ENCODE results near the gene RGS6. TPM values are rescaled to one million over a fixed set of nuclear protein-coding genes. Genes with fewer than 3 reads are reported as not detected.

Gene RGS6
- total RNA-seq, 2 experiments from 2014 or later: 0.39 to 0.57 TPM

DNA sequence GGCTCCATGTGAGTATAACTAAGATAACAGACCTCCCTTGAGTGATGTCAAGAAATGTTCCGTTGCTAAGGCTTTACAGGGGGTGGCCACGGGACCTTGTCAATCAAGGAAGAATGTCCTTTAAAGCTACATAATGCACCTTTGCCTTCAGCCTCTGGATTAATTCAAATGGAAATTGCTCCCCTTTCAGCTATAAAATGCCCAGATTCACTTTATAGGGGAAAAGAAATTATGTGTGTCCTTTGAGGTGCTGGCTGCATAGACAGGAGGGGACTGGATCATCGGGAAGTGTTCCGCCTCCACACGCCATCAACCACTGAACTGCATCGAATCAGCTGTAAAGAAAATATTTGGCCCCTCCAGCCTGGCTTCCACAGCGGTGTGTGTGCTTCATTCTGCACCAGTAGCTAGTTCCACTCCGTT, 546.3 kb downstream of the RGS6 start:
- Mint-ChIP-seq H3K4me3 (no peak overlapping the region), H3K27ac (no peak overlapping the region), H3K36me3 (ENCODE audit: low read depth) (no peaks in the 10 kb centered on the region), H3K4me1 (peaks cover 41% of the 10 kb centered on the region), H3K27me3 (peaks cover 14% of the 10 kb centered on the region), H3K9me3 (ENCODE audit: low read depth) (peaks cover 2% of the 10 kb centered on the region)
- DNase-seq (no peak), ATAC-seq (no peak)
- intact Hi-C loops (cut with DNase I, micrococcal nuclease): no loop called here
- ChIA-PET POLR2A (no interaction called here), CTCF (interaction anchor here (1.3 to 2.1 kb wide), 2 partner anchors 36 to 40 kb away, joined by 4 to 12 read pairs; no protein-coding TSS in a partner anchor)

DNA sequence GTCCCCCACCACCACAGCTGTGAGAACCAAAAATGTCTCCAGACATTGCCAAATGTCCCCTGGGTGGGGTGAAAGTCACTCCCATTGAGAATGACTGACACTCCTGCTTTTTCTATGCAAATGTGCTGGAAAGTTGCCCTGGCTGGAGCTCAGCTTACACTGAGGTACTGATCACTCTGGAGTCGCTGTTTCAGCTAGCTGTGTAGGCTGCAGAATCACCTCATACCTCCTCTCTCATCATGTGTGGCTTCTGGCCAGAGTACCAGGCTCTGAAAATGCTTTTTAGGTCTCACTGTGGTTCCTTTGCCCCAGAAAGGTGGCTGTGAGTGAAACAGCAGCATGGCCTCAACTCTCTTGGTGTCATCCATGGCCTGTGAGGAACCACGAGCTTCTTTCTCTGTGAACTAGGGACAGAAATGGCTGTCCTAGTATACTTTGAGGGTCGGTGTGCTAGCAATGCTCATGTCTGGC, 547.3 kb downstream of the RGS6 start:
- Mint-ChIP-seq H3K4me1 (peaks cover 41% of the 10 kb centered on the region), H3K9me3 (ENCODE audit: low read depth) (peaks cover 2% of the 10 kb centered on the region), H3K27me3 (peaks cover 14% of the 10 kb centered on the region), H3K36me3 (ENCODE audit: low read depth) (no peaks in the 10 kb centered on the region), H3K4me3 (no peak overlapping the region), H3K27ac (no peak overlapping the region)
- DNase-seq: no peak
- ATAC-seq: no peak
- POLR2A ChIA-PET: no interaction called here
- intact Hi-C loops (cut with DNase I, micrococcal nuclease): no loop called here
- CTCF ChIA-PET: interaction anchor here (0.6 to 1.1 kb wide), 3 partner anchors 11 to 1741 kb away, joined by 3 to 4 read pairs (median 3); no protein-coding TSS in a partner anchor

DNA sequence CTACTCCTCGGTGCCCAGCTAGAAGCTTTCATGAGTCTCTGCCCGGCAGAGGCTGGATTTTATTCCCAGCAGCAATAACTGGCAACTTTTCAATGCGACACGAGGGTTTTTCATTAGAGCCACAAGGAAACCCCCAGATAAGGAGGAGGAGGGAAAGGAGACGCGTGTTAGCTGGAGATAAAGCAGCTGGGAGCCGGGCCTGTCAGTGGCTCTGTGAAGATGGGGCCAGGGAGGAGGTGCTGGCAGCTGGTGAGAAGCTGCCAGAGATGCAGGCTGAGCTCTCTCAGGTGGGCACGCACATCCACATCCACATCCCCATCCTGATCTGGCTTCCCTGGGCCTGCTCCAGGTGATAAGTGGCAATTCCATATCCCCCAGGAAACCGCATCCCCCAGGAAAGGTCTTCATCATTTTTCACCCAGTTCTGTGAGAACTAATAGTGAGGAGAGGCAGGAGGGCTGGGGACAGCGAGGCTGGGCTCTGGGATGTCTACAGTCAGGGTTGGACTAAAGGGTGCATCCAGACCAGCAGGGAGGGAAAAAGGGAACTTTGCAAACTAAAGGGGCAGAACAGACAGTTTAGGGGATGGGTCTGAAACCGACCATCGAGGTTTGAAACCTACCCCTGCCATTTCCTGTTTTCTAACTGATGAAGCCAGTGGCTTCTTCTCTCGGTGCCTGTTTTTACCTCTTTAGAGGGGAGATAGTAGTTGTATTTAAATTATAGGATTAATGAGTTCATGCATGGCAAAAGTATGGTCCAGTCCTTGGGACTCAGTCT, 548.4 kb downstream of the RGS6 start:
- ChIA-PET POLR2A (no interaction called here), CTCF (interaction anchor here (1.1 kb wide), 1 partner anchor 12 kb away, joined by 3 read pairs; no protein-coding TSS in a partner anchor)
- Mint-ChIP-seq H3K9me3 (ENCODE audit: low read depth) (peaks cover 2% of the 10 kb centered on the region), H3K4me3 (no peak overlapping the region), H3K4me1 (peaks cover 40% of the 10 kb centered on the region), H3K36me3 (ENCODE audit: low read depth) (no peaks in the 10 kb centered on the region), H3K27me3 (peaks cover 16% of the 10 kb centered on the region), H3K27ac (no peak overlapping the region)
- no peak for DNase-seq
- intact Hi-C loops (cut with DNase I, micrococcal nuclease): no loop called here
- no peak for ATAC-seq

DNA sequence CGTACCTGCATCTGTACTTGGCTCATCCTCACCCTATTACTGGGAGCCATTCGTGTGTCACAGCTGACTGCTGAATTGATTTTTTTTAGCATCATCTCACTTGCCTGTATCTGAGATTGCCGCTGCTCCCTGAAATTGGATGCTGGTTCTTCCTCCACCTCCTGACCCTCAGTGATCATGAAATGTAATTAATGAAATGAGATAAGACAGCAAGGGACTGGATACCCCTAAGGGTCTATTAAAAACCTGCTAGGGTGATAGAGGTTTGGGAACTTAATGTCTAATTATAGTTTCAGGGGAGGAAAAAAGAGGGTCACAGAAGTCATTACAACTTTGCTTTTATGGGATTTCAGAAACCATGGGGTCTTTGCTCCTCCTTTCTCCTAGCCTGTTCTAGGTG, 551.1 kb downstream of the RGS6 start:
- Mint-ChIP-seq H3K27ac (no peak overlapping the region), H3K27me3 (peaks cover 11% of the 10 kb centered on the region), H3K4me1 (peaks cover 16% of the 10 kb centered on the region), H3K4me3 (no peak overlapping the region), H3K36me3 (ENCODE audit: low read depth) (peaks cover 1% of the 10 kb centered on the region), H3K9me3 (ENCODE audit: low read depth) (peaks cover 2% of the 10 kb centered on the region)
- DNase-seq (no peak), ATAC-seq (no peak)
- ChIA-PET CTCF (no interaction called here), POLR2A (no interaction called here)
- intact Hi-C loops (cut with DNase I, micrococcal nuclease): no loop called here

DNA sequence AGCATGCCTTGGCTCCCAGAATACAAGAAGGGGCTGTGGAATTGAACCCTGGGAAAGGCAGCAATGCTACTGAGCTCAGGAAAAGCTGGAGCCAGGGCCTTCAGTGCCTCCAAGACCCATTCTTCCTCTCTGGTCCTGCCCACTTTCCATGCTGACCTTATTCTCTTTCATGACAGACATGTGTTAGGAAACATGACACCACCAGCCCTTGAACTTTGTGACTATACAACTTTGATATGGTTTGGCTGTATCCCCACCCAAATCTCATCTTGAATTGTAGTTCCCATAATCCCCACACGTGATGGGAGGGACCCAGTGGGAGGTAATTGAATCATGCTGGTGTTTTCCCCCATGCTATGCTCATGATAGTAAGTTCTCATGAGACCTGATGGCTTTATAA, 553.5 kb downstream of the RGS6 start:
- ATAC-seq (no peak), DNase-seq (no peak)
- H3K36me3 Mint-ChIP-seq (ENCODE audit: low read depth): peaks cover 1% of the 10 kb centered on the region
- ChIA-PET POLR2A (no interaction called here), CTCF (interaction anchor here (0.7 kb wide), 1 partner anchor 216 kb away, joined by 3 read pairs; no protein-coding TSS in a partner anchor)
- H3K4me3 Mint-ChIP-seq: no peak overlapping the region
- intact Hi-C loops (cut with DNase I, micrococcal nuclease): no loop called here
- H3K9me3 Mint-ChIP-seq (ENCODE audit: low read depth): peaks cover 4% of the 10 kb centered on the region
- no peak overlapping the region for H3K27ac Mint-ChIP-seq
- H3K27me3 Mint-ChIP-seq: peaks cover 2% of the 10 kb centered on the region
- peaks cover 5% of the 10 kb centered on the region for H3K4me1 Mint-ChIP-seq

DNA sequence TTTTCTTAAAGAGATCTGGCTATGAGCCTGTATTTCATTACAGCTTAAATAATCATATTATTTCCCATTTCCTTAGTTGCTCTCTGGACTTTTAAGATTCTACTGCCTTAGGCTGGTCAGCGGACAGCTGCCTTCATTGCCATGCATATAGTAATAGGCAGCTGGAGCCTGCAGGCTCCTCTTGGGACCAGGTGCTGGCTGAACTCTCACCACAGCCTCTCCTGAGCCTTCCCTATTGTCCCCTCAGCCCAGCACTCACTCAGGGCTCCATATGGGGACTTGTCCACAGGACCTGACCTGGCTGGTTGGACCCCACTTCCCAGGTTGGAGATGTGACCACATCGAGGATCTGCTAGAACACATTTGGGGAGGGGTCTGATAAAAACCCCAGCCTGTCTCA, 556.3 kb downstream of the RGS6 start:
- H3K27ac Mint-ChIP-seq: no peak overlapping the region
- H3K4me1 Mint-ChIP-seq: no peaks in the 10 kb centered on the region
- intact Hi-C loops (cut with DNase I, micrococcal nuclease): no loop called here
- peaks cover 2% of the 10 kb centered on the region for H3K27me3 Mint-ChIP-seq
- no peak for ATAC-seq
- no peak for DNase-seq
- H3K9me3 Mint-ChIP-seq (ENCODE audit: low read depth): peaks cover 2% of the 10 kb centered on the region
- H3K36me3 Mint-ChIP-seq (ENCODE audit: low read depth): peaks cover 1% of the 10 kb centered on the region
- CTCF ChIA-PET: interaction anchor here (0.6 to 1.1 kb wide), 2 partner anchors 12 to 64 kb away, joined by 3 read pairs; no protein-coding TSS in a partner anchor
- no peak overlapping the region for H3K4me3 Mint-ChIP-seq
- POLR2A ChIA-PET: no interaction called here

DNA sequence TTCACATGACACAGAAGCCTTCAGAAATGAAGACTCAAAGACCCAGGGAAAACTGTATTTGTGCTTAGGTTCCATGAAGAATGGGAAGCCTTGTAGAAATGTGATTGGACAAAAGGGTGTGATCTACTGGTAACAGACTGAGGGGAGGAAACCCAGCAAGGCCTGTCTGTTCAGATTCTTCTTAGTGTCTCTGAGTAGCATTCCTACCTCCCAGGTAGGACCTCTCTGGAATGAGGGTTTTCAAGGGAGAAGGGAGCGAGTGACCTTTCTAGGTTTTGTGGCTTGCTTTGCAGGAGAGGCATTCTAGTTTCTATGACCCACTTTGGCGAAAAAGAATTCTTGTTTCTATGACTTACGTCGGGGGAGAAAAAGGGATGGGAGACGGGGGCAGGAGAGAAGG, 560.0 kb downstream of the RGS6 start:
- Mint-ChIP-seq H3K9me3 (ENCODE audit: low read depth) (peaks cover 7% of the 10 kb centered on the region), H3K36me3 (ENCODE audit: low read depth) (no peaks in the 10 kb centered on the region), H3K4me1 (no peaks in the 10 kb centered on the region), H3K4me3 (no peak overlapping the region), H3K27me3 (no peaks in the 10 kb centered on the region), H3K27ac (no peak overlapping the region)
- intact Hi-C loops (cut with DNase I, micrococcal nuclease): no loop called here
- ChIA-PET POLR2A (no interaction called here), CTCF (interaction anchor here (0.7 kb wide), 1 partner anchor 195 kb away, joined by 4 read pairs; no protein-coding TSS in a partner anchor)
- DNase-seq (no peak), ATAC-seq (no peak)

DNA sequence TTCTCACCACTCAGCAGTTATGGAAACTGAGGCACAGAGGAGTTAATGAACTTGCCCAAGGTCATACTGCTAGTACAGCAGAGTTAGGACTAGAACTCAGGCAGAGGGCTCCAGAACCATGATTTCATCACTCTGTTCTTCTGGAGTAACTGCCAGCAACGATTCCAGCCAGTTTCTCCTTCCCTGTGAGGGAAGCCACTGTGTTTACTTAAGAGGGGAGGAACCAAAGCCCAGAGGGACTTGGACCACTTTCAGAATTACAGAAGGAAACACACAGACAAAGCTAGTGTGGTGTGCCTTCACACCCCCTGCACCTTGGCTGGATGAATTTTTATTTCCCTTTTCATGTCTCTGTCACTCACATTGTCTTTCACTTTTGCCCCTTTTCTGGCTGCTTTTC, 563.4 kb downstream of the RGS6 start:
- POLR2A ChIA-PET: no interaction called here
- no peak overlapping the region for H3K4me3 Mint-ChIP-seq
- H3K4me1 Mint-ChIP-seq: no peaks in the 10 kb centered on the region
- intact Hi-C loops (cut with DNase I, micrococcal nuclease): no loop called here
- H3K27me3 Mint-ChIP-seq: no peaks in the 10 kb centered on the region
- H3K36me3 Mint-ChIP-seq (ENCODE audit: low read depth): no peaks in the 10 kb centered on the region
- DNase-seq (no peak), ATAC-seq (no peak)
- CTCF ChIA-PET: no interaction called here
- H3K9me3 Mint-ChIP-seq (ENCODE audit: low read depth): peaks cover 5% of the 10 kb centered on the region
- no peak overlapping the region for H3K27ac Mint-ChIP-seq

DNA sequence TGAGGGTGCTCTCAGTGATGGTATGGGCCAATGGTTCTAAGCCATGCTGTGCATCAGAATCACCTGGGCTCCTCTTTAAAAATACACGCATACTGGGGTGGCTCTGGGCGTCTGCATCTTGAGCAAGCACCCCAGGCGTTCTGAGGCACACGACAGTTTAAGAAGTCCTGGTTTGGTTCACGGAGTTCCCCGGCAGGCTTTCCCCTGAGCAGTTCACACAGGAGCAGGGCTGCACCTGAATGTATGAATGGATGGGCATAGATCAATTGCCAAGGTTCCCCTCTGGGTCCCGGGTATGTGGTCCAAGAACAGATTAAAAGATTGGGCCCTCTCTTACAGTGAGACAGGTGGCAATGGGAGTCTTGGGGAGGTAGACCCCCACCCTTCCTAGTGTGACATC, 566.4 kb downstream of the RGS6 start:
- Mint-ChIP-seq H3K27ac (no peak overlapping the region), H3K4me1 (no peaks in the 10 kb centered on the region), H3K9me3 (ENCODE audit: low read depth) (peaks cover 5% of the 10 kb centered on the region), H3K27me3 (no peaks in the 10 kb centered on the region), H3K4me3 (no peak overlapping the region), H3K36me3 (ENCODE audit: low read depth) (no peaks in the 10 kb centered on the region)
- intact Hi-C loops (cut with DNase I, micrococcal nuclease): no loop called here
- ATAC-seq (no peak), DNase-seq (no peak)
- POLR2A ChIA-PET: no interaction called here
- CTCF ChIA-PET: interaction anchor here (0.6 to 0.7 kb wide), 2 partner anchors 33 to 339 kb away, joined by 3 to 4 read pairs; no protein-coding TSS in a partner anchor

DNA sequence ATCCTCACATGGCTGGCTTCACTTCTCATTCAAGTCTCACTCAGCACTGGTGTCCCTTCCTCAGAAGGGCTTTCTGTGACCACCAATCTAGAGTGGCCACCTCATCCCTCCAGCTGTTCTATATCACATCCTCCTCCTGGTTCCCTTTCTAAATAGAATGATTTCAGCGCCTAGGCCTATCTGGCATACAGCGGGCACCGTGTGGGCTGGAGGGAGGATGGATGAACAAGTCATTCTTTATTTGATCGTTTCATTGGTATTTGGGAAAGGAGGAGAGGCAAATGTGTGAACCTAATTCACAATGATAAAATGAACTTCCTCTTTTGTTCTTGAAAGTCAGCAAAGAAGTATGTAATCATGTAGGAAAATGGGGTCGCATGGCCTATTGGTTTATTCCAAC, 567.5 kb downstream of the RGS6 start:
- no peak for ATAC-seq
- Mint-ChIP-seq H3K9me3 (ENCODE audit: low read depth) (peaks cover 6% of the 10 kb centered on the region), H3K27ac (no peak overlapping the region), H3K27me3 (no peaks in the 10 kb centered on the region), H3K36me3 (ENCODE audit: low read depth) (no peaks in the 10 kb centered on the region), H3K4me3 (no peak overlapping the region), H3K4me1 (no peaks in the 10 kb centered on the region)
- no peak for DNase-seq
- intact Hi-C loops (cut with DNase I, micrococcal nuclease): no loop called here
- ChIA-PET POLR2A (no interaction called here), CTCF (no interaction called here)

DNA sequence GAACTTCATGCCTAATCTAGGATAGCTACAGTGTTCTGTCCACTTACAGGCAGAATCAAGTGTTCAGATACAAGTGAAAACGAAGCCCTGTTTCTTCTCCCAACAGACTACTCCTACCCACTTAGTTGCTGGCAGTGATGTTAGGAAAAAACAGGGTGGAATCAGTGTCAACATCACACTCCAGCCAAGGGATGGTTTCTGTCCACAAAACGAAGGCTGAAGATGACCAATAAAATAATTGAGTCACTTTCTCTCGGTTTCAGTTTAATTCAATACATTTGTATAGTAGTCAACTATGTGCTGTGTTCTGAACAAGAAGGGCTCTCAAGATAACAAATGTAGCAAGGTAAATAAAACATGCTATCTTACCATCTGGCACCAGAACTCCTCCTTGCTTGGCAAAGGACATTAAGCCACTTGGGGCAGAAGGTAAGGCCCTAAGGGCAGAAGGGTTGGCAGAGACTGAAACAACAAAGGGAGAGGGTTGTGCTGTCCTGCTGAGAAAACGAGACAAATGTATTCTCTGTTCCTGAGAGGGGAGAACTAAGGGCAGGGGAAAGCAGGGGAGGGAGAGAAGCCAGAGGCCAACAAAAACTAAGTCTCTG, 568.1 kb downstream of the RGS6 start:
- intact Hi-C loops (cut with DNase I, micrococcal nuclease): no loop called here
- CTCF ChIA-PET: no interaction called here
- POLR2A ChIA-PET: no interaction called here
- no peaks in the 10 kb centered on the region for H3K36me3 Mint-ChIP-seq (ENCODE audit: low read depth)
- DNase-seq (no peak), ATAC-seq (no peak)
- no peak overlapping the region for H3K27ac Mint-ChIP-seq
- H3K4me1 Mint-ChIP-seq: no peaks in the 10 kb centered on the region
- no peaks in the 10 kb centered on the region for H3K27me3 Mint-ChIP-seq
- peaks cover 4% of the 10 kb centered on the region for H3K9me3 Mint-ChIP-seq (ENCODE audit: low read depth)
- H3K4me3 Mint-ChIP-seq: no peak overlapping the region

DNA sequence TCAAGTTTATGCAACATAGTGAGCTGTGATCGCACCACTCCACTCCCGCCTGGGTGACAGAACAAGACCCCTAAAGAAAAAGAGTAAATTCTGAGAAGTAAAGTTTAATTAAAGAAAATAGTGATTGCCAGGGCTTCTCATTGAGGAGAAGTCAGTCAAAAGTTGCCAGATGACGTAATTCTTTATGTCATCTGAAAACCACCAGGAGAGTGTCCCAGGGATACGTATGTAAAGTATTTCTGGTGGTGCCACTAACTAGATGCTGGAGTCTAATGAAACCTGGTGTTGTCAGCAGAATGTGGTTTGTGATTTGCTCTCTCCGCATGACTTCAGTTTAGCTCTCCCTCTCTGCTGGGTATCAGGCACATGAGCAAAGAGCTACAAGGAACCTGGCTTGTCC, 569.2 kb downstream of the RGS6 start:
- Mint-ChIP-seq H3K27ac (no peak overlapping the region), H3K4me3 (no peak overlapping the region), H3K9me3 (ENCODE audit: low read depth) (peaks cover 4% of the 10 kb centered on the region), H3K36me3 (ENCODE audit: low read depth) (no peaks in the 10 kb centered on the region), H3K4me1 (no peaks in the 10 kb centered on the region), H3K27me3 (no peaks in the 10 kb centered on the region)
- ChIA-PET CTCF (no interaction called here), POLR2A (no interaction called here)
- intact Hi-C loops (cut with DNase I, micrococcal nuclease): no loop called here
- no peak for DNase-seq
- no peak for ATAC-seq
